Activated CD8-positive, alpha-beta memory T cell treated with anti-CD3 and anti-CD28 coated beads, Interleukin-2, amount 50 U/mL, for 1 hour (primary cell): ENCODE data around the gene ASCC3.

Source experiments
- DNase-seq: peaks from one replicate; pipeline ENCODE4 v3.0.0-alpha.2; 2020; ENCODE audit errors: extremely low read depth

The ASCC3 gene

DNA sequence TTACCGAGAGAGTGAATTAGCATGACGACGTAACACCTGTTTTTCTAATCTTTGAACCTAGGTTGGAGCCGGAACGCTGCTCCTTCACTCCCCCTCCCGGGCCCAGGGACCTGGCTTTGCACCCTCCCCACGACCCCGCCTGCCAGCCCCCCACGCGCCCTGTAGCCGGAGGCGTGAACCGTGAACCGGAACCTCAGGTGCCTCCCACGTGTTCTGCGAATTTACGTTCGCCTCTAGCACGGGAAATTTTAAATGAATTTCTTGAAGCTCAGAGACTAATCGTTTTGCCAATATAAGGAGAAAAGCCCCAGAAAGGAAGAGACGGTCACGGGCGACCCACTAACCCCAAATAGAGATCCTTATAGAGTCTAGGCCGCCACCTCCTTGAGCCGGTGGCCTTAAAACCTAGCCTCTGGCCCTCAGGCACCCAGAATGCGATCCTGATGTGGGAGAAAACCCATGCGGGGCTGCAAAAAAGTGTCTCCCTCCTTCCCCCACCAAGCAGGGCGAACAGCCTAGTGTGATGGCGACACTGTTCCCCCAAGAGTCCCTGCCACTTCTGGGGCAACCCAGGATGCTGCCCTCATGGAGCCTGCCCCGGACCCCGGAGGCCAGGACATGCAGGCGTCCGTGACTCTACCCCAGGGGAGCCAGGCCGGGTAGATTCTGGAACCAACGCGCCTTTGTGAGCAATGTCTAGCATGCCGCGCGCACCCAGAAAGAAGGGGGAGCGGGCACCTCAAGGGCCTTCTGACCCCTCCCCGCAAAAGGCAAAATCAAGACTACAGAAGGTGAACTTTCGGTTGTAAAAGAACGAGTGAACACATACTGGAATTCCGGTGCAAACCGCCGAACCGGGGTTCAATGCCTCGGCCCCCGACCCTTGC lies 413.8 kb downstream of the ASCC3 start:
- DNase-seq, result no peak

DNA sequence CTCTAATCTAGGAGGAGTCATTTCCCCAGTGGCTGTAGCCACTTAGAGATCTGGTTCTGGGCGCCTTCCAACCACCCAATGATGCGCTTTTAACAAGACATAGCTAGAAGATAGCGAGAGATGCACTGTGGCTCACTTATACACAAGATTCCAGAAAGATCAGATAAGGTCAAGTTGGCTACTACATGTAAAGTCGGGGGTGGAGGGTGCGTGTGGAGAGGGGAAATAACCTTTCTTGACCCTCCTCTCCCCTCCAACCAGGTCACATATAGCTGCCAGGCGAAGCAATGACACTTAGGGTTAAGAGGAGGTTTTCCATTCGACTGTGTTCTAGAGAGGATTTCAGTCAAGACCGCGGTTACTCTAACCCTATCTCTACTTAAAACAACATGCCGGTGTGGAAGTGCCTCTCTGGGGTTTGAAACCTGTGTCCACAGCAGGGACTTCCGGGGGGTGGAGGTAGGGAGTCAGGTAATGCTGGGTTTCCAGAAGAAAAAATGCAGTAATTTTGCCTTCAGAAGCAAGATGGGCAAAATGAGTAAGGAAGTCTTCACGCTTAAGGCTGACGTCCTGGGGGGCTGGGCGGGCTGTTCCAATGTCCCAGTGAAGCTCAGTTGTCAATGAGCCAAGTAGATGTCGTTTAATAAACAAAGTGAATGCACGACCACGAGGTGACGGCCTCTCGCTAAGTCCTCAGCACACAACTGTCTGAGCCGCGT lies 414.6 kb downstream of the ASCC3 start:
- no peak for DNase-seq

DNA sequence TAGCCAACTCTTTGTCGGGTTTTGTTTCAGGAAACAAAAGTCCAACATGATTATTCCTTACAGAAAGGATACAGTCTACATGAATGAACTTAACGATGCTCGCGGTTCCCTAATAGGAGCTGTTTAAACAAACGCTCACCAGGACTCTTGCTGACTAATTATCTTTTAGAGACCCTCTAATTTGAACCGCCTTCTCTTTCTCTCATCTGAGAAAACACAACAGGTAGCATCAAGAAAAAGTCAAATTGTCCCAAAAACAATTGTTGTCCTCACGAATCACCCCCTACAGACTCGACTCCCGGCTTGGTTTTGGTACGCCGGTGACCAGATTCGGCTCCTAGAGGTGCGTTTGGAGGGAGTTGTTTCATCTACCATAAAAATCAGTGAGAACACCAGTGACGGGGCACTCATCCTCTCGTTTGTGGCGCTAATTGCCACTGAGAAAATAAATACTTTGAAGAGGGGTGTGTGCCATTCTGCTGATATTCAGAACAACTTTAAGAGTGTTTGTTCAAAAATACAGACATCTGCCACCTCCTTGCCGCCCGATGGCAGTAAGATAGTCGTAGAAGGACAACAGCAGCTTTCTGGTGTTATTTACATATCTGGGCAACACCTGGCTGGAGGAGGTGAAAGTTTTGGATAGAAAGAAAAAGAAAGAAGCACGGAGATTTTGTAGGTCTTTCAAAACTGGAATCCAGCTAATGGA lies 415.3 kb downstream of the ASCC3 start:
- DNase-seq, result no peak

DNA sequence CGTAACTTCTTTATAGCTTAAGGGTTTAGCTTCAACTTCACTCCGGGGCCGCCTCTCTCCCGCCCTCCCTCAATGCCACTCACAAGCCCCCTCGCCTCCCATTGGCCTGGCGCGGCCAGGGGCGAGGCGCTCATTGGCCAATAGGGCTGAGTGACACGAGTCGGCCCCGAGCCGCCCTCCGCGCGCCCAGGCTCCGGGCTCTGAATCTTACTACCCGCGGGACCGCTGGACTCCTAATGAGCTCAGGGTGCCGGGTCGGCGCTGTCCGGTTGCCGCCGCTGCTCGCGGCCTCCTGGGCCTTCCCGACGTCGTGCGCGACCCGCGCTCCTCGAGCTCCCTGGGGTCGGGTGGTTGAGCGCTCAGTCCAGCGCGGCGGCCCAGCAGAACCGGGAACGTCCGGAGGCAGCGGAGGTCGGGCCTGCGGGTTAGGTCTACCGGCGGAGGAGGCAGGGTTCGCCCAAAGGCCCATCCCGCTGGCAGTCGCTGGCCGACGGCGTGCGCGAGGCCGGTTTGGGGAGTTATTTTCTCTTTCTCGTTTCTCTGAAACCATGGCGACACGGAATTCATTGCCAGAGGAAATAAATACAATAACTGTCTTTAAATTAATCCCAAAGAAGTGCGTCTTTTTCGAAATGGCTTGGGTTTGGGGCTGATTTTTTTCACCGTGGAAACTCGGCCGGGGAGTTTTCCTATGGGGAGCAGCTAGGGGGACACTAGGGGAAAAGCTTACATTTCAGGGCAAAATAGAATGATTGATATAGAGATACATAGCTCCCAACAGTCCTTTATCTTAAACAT lies 416.0 kb downstream of the ASCC3 start, which contains the start of gene SIM1:
Gene SIM1 (minus strand): TSS at position 19 of the 798 bp plus-strand sequence. CDS start 1,453 bp downstream, outside the sequence.
- no peak for DNase-seq

DNA sequence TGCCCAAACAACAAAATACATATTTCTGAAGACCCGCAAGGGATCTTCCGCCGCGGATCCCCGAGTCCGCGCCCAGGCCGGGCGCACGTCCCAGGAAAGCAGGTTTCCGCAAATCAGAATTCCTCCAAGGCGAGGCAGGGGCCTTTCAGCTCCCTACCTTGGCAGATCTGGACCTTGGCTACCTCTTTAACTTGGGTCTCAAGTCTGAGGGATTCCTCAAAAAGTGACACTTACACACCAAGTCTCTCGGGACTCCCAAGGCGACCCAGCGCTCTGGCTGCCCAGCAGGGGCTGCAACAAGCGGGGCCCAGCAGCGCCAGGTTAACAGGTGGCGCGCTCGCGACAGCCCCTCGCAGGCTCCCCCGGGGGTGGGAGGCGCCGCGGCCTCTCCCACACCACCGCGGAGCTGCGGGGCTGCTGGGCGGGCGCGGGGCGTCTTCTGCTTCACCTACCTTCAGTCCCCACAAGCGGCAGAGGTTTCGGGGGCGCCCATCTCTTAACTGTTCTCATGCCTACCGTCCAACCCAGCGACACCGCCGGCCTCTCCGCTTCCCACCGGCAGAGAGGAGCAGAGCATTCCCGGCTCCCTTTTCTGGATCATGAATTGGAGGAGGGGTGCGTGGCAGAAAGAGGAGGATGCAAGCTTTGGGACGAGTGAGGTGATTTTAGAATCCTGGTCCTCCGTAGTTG lies 416.8 kb downstream of the ASCC3 start:
- no peak for DNase-seq

DNA sequence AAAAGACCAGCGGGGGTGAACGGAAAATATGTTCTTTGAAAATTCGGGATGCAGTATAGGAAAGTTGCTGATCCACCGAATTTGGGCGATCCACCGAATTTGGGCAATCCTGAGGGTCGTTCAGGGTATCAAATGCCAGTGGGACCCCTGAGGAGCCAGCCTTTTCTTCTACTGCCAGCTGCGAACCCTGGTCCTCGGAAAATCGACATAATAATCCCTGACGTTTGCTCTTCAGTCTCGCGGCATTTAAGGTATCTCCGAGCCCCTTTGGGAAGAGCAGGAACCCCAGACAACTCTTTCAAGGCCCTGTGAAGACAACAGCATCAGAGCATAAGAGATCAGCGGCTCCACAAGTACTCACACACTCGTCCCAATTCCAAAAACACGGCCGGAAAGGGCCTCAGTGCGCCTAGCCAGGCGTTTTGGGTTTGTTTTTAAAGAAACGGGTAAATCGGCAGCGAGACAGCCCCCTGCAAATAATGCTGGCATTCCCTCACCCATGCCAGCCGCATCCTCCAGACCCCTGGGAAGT lies 417.4 kb downstream of the ASCC3 start:
- no peak for DNase-seq

DNA sequence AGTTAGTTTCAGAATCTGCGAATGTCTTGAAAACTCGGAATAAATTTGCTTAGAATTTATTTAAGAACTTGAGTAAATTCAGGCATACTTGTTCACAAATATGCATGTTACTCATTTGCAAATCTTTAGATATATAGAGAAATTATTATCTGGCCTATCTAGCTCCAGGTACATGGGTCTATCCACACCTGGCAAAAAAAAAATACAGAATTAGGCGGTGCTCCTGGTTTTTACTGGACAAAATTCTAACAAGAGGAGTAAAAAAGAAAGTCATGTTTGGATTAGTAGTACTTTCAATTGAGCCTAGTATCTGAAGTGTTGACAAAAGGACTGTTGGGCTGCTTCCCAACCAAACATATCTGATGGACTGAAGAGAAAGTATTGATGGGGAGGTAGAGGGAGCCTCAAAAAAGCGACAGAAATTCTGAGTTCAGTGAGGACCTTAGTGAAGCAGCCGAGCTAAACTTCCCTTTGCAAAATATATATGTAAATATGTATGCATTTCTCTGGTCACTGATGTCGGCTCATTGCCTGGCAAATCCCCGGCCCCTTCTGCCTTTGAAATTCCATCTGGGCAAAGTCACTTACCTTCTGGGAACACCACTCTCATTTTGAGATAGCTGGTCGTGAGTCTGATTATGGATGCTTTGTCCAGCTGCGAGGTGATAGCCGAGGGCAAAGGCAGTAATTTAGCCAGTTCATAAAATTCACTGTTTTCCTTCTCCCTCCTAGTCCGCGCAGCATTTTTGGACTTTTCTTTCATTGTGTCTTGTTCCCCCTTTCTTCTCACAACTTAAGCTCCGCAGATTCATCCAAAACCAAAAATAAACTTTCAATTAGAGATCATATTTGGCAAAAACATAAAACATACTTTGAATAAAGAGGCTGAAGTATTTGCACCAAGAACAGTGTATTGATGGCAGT lies 418.2 kb downstream of the ASCC3 start:
- DNase-seq, result no peak

DNA sequence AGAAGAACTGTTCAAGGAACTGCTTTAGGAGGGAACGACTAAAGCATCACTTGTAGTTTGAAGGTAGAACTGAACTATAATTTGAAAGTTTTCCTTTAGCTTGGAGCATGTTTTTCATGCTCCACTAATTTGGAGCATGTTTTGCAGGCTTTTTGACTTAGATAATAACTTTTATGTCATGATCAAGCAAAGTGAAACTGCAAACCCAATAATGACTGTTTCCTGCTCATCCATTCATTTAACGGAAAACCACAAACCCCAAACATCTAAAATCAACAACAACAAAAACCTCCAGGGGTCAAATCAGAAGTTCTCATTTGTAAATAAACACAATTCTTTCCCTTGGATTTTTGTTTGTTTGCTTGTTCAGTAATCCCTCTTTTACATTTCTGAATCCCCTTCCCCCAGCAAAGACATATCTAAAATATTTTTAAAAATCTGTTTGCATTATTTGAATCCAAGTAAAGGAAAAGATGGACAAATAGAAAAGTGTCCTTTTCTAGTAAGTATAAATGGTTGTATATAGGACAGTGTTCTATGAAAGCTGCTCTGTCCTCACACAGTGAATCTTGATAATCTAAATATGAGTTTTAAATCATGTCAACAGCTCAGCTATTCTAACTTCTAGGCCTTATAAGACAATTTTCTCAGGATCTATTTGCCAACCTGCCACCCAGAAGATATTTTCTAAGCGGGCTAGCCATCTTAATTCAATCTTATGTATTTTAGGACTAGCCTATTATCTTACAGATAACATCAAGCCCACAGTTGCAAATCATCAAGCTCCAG lies 419.0 kb downstream of the ASCC3 start:
- DNase-seq, result no peak

DNA sequence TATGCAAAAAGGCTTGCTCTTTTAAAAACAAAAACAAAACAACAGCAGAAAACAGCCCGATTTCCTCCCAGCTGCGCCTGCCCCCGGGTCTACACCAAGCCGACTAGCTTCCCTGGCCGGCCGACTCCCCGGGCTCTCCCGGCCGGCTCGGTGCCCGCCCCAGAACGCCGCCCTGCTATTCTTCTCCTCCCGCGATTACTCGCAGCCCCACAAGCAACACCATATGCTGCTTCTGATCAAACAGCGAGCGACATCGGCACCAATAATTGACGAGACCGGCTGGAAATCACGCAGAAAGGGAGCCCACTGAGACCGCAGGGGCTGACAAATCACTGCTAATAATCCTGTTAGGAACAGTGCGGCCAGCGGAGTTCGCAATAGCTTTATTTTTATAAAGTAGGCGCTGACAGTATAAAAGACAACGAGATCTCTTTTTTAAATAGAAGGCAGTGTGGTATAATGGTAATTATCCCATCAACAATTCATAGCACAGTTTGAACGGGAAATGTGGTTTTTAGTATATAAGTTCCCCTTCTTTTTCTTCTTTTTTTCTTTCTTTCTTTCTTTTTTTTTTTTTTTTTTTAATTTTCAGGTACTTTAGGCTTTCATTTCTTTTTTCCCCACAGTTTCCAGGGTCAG lies 419.7 kb downstream of the ASCC3 start:
- DNase-seq, result no peak

DNA sequence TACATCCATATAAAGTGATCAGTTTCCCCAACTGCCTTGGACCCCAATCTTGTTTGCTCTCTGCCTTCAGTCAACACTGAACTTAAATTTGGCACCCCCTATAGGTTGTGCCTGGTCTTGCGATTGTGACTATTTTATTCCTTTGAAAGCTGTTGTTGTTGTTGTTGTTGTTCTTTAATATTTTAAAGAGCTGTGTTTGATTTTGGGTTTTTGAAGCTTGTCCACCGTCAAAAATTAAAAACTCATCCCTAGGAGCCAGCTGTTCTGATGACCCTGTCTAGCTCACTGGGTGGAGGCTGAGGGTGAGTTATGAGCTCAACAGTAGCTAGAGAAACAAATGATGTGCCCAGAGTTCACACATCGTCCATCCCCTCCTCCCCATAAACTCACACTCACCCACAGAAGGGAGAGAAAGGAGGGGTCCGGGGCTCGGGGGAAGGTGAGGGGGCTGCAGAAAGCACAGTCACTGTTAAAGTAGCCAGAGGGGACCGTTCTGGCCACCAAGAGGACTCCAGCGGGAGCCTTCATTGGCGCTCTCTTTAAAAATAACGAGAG lies 420.4 kb downstream of the ASCC3 start:
- DNase-seq, result no peak

DNA sequence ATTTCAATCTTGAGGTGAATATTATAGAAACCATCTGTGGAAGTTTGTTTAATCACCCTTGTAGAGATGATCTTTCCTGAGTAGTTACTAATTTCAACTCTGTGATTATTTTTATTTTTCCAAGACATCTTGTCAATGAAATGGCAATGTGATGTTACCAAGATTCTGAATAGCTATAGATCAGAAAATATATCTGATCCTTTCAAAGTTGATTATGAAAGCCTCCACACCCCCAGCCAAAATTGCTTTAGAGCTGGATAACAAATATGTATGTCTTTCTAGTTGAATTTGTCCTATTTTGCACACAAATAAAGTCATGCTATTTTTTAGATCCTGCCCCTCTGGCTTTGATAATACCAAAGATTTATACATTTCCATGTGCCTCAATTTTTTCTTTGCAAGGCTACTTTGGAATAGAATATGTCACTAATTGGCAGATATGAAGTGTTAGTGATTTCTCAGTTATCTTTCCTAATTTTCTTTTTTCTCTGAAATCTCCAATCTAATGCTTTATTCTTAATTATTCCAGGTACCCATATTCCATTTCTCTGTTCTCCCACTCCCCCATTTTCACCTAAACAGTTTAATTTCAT lies 421.4 kb downstream of the ASCC3 start:
- no peak for DNase-seq

DNA sequence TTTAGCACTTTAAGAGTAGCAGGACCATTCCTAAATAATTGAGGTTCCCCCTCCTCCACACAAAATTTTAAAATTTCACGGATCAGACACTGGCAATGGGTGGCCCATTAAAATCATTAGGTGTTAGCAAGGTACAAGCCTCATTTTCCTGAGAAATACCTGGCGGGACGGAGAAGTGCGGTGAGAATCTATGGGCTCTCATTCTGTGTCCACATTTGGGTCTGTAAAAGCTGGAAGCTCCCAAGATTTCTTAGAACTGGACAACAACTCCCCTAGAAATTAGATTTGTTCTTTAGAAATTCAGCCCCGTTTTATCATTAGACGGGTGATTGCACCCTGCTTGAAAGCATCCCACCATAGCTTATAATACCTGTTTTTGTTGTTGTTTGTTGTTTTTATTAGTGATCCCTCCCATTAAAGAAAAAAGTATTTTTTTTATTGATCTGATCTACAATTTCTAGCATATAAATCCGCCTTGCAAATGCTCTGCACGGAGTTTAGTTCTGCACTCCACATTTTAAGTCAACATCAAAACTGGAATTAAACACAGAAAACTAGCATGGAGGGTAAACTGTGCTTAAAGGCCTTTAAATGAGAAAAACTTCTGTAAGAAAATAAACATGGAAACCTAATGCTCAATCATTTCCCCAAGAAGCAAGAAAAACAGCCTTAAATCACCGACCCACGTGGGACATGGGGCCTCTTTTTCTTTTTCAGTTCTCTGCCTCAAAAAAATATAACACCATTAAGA lies 422.1 kb downstream of the ASCC3 start:
- no peak for DNase-seq
